Effector memory CD4-positive, alpha-beta T cell (primary cell): ENCODE measurements around the gene HUS1.
A peak's percentile ranks its signal among the peaks of the same experiment; 100 is the strongest.
"Not testable (repeated sequence)": the region's sequence is repeated elsewhere in the genome, so short reads cannot be mapped to it uniquely, and the experiment has no call there.

Experiments
- DNase-seq, 3 donors: peaks; one replicate each; pipeline ENCODE4 v3.0.0-alpha.2; 2020
- H3K27ac ChIP-seq: 2 replicates; pipeline ENCODE4 v1.7.0; 2013; ENCODE audit warnings: mild to moderate bottlenecking, low read length, moderate library complexity; ENCODE audit not compliant: insufficient read depth, poor library complexity, severe bottlenecking
- H3K27me3 ChIP-seq: replicated peaks from 2 replicates; pipeline ENCODE4 v1.7.0; 2013; ENCODE audit warnings: mild to moderate bottlenecking, low read length; ENCODE audit not compliant: insufficient read depth, control insufficient read depth, poor library complexity, severe bottlenecking
- H3K36me3 ChIP-seq: 2 replicates; pipeline ENCODE4 v1.7.0; 2013; ENCODE audit warnings: mild to moderate bottlenecking, low read length, moderate library complexity; ENCODE audit not compliant: control insufficient read depth, insufficient read depth
- H3K4me1 ChIP-seq: 2 replicates; pipeline ENCODE4 v1.7.0; 2013; ENCODE audit warnings: low read length, mild to moderate bottlenecking; ENCODE audit not compliant: control insufficient read depth, insufficient read depth, poor library complexity, severe bottlenecking
- H3K4me3 ChIP-seq: 2 replicates; pipeline ENCODE4 v1.7.0; 2013; ENCODE audit warnings: low read length, low read depth, mild to moderate bottlenecking; ENCODE audit not compliant: insufficient read depth, poor library complexity, severe bottlenecking
- H3K9me3 ChIP-seq: 2 replicates; pipeline ENCODE4 v1.7.0; 2013; ENCODE audit warnings: mild to moderate bottlenecking, low read length, moderate library complexity; ENCODE audit not compliant: control insufficient read depth

Gene HUS1

GRCh38 chr7:47982610-47983009, 3.2 kb upstream of the HUS1 start:
- Histone ChIP-seq H3K4me3 (no peak overlapping the region), H3K36me3 (no peaks in the 10 kb centered on the region), H3K4me1 (peaks cover 11% of the 10 kb centered on the region), H3K27me3 (no peaks in the 10 kb centered on the region), H3K27ac (no peak overlapping the region), H3K9me3 (no peaks in the 10 kb centered on the region)
- no peak for DNase-seq

GRCh38 chr7:47980648-47981047, 1.2 kb upstream of the HUS1 start:
- not testable (repeated sequence) for H3K27ac ChIP-seq, H3K9me3 ChIP-seq, DNase-seq, H3K27me3 ChIP-seq, H3K4me3 ChIP-seq
- Histone ChIP-seq H3K36me3 (peaks cover 18% of the 10 kb centered on the region), H3K4me1 (peaks cover 11% of the 10 kb centered on the region)

- Histone ChIP-seq H3K9me3 (no peaks in the 10 kb centered on the region), H3K27me3 (no peaks in the 10 kb centered on the region), H3K4me1 (peaks cover 11% of the 10 kb centered on the region), H3K36me3 (peaks cover 24% of the 10 kb centered on the region), H3K27ac (peak overlapping the region; percentile 86), H3K4me3 (peak overlapping the region; percentile 74)
- DNase-seq: no peak
Measured at GRCh38 chr7:47979832-47980181, 392 bp upstream of the HUS1 start.

- DNase-seq: no peak
- Histone ChIP-seq H3K27ac (peak overlapping the region; percentile 86), H3K4me1 (peaks cover 11% of the 10 kb centered on the region), H3K27me3 (no peaks in the 10 kb centered on the region), H3K9me3 (no peaks in the 10 kb centered on the region), H3K4me3 (peak overlapping the region; percentile 74), H3K36me3 (peaks cover 35% of the 10 kb centered on the region)
Measured at GRCh38 chr7:47978790-47979144, 648 bp downstream of the HUS1 start.

- no peak for DNase-seq
- Histone ChIP-seq H3K27me3 (no peaks in the 10 kb centered on the region), H3K4me1 (peaks cover 6% of the 10 kb centered on the region)
Measured at GRCh38 chr7:47973739-47974138, 5.7 kb downstream of the HUS1 start.

GRCh38 chr7:47970761-47971160, 8.7 kb downstream of the HUS1 start:
- no peaks in the 10 kb centered on the region for H3K4me1 ChIP-seq
- no peak for DNase-seq
- H3K4me3 ChIP-seq: no peak overlapping the region
- H3K27me3 ChIP-seq: no peaks in the 10 kb centered on the region
- no peaks in the 10 kb centered on the region for H3K9me3 ChIP-seq
- H3K36me3 ChIP-seq: peaks cover 77% of the 10 kb centered on the region
- no peak overlapping the region for H3K27ac ChIP-seq

More at GRCh38 chr7:47973739-47974138, 5.7 kb downstream of the HUS1 start:
- no peaks in the 10 kb centered on the region for H3K9me3 ChIP-seq
- no peak overlapping the region for H3K4me3 ChIP-seq
- H3K27ac ChIP-seq: no peak overlapping the region
- peaks cover 66% of the 10 kb centered on the region for H3K36me3 ChIP-seq

GRCh38 chr7:47968847-47969774, 10.3 kb downstream of the HUS1 start:
- peaks cover 80% of the 10 kb centered on the region for H3K36me3 ChIP-seq
- no peak overlapping the region for H3K4me3 ChIP-seq
- no peaks in the 10 kb centered on the region for H3K4me1 ChIP-seq
- no peaks in the 10 kb centered on the region for H3K27me3 ChIP-seq
- peak in 1 of 3 donors; percentile 8 for DNase-seq
- no peaks in the 10 kb centered on the region for H3K9me3 ChIP-seq
- H3K27ac ChIP-seq: no peak overlapping the region

GRCh38 chr7:47967708-47968107, 11.7 kb downstream of the HUS1 start:
- no peak for DNase-seq
- no peaks in the 10 kb centered on the region for H3K4me1 ChIP-seq
- no peak overlapping the region for H3K4me3 ChIP-seq
- no peaks in the 10 kb centered on the region for H3K9me3 ChIP-seq
- peaks cover 80% of the 10 kb centered on the region for H3K36me3 ChIP-seq
- no peaks in the 10 kb centered on the region for H3K27me3 ChIP-seq
- H3K27ac ChIP-seq: no peak overlapping the region

GRCh38 chr7:47967123-47967522, 12.3 kb downstream of the HUS1 start:
- no peaks in the 10 kb centered on the region for H3K4me1 ChIP-seq
- H3K36me3 ChIP-seq: peaks cover 84% of the 10 kb centered on the region
- no peak for DNase-seq
- no peaks in the 10 kb centered on the region for H3K27me3 ChIP-seq
- no peaks in the 10 kb centered on the region for H3K9me3 ChIP-seq
- H3K4me3 ChIP-seq: no peak overlapping the region
- H3K27ac ChIP-seq: no peak overlapping the region

GRCh38 chr7:47965456-47965855, 14.0 kb downstream of the HUS1 start:
- DNase-seq: no peak
- Histone ChIP-seq H3K27me3 (no peaks in the 10 kb centered on the region), H3K9me3 (no peaks in the 10 kb centered on the region), H3K27ac (no peak overlapping the region), H3K4me3 (no peak overlapping the region), H3K4me1 (no peaks in the 10 kb centered on the region), H3K36me3 (peaks cover 82% of the 10 kb centered on the region)
